ENCODE results near the gene TMEM240.

TMEM240 gene

DNA sequence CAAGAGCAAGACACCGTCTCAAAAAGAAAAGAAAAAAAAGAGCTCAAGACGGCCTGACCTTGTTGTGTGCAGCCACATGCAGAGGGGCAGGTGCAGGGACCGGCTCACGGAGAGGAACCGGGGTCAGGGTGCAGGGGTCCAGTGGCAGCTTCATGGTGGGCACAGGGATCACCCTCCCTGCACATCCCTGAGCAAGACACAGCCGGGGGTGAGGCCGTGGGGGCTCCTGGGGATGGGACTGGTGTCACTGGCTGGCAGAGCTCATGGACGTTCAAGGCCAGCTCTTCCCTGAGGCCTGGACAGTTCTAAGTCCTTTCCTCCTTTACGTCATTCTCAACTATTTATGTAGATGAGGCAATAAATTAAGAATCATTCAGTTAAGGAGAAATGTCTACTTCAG is 6.6 kb upstream of the TMEM240 start:
- no CpG with 5 or more reads among the region's 9 CpGs for WGBS, 2 donors (ENCODE audit: extremely low coverage in 2 of 2, insufficient read length in 2 of 2, insufficient replicate concordance in 1 of 2)
- peaks cover 10 to 17% of the 10 kb centered on the region in 2 donors for H3K36me3 ChIP-seq (replicated peaks in 1 of 2; ENCODE audit: control insufficient read depth in 2 of 2, insufficient read depth in 2 of 2, low read length in 2 of 2)
- H2BK12ac ChIP-seq (ENCODE audit: low read length): no peak overlapping the region

DNA sequence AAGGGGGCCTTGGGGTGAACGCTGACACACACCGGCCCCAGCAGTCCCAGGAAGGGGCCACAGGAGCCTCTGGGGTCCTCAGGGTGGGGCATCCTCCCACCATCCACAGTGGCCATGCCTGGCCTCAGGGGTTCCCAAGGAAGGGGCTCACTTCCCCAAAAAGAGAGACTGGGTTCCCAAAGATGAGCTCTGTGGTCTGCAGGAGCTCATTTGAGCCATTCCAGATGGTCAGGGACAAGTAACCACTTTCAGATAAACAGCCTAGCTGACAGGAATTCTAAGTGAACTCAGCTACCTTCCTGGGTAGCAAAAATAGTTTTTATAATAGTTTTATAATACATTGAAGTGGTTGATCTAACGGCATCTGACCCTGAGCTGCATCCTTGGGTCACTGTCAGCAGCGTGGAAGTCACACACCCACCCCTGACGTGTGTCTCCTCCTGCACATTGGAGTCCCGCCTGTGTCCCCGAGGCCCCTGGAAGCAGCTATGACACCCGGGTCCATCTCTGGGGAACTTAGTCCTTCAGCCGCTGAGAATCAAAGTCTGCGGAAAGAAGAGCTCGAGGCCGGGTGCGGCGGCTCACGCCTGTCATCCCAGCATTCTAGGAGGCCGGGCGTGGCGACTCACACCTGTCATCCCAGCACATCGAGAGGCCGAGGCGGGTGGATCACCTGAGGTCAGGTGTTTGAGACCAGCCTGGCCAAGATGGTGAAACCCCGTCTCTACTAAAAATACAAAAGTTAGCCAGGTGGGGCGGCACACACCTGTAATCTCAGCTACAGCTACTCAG is 5.7 kb upstream of the TMEM240 start:
- Histone ChIP-seq H3K9me3 (replicated peaks in 1 of 2; ENCODE audit: control insufficient read depth in 2 of 2, insufficient read depth in 1 of 2, low read depth in 1 of 2, low read length in 2 of 2) (no peaks in the 10 kb centered on the region), H4K91ac (ENCODE audit: low read depth, low read length, poor library complexity) (no peak overlapping the region), H2BK12ac (ENCODE audit: low read length) (no peak overlapping the region), H3K27ac (replicated peaks; ENCODE audit: low read length) (no peak overlapping the region), H3K27me3 (ENCODE audit: control insufficient read depth in 3 of 3, insufficient read depth in 3 of 3, low read depth in 1 of 3, low read length in 3 of 3) (no peaks in the 10 kb centered on the region), H3K79me1 (ENCODE audit: low read depth, low read length) (peaks cover 16% of the 10 kb centered on the region), H3K23ac (ENCODE audit: low read depth, low read length, poor library complexity) (no peak overlapping the region), H3K4me1 (ENCODE audit: control insufficient read depth in 2 of 2, insufficient read depth in 1 of 2, low read depth in 1 of 2, low read length in 2 of 2) (no peaks in the 10 kb centered on the region), H3K4me2 (ENCODE audit: insufficient read depth, low read length, poor library complexity, severe bottlenecking) (no peak overlapping the region), H2AK5ac (ENCODE audit: low read depth, low read length) (no peak overlapping the region), H3K9ac (ENCODE audit: low read depth, low read length, poor library complexity) (no peak overlapping the region), H2BK15ac (ENCODE audit: low read length) (no peak overlapping the region), H2BK120ac (ENCODE audit: low read depth, low read length) (no peak overlapping the region), H2AFZ (ENCODE audit: low read length) (no peak overlapping the region), H3K18ac (ENCODE audit: low read length) (no peak overlapping the region), H2BK5ac (ENCODE audit: low read length) (no peak overlapping the region), H3K4ac (ENCODE audit: low read length) (no peak overlapping the region), H3K14ac (ENCODE audit: low read length) (no peak overlapping the region), H3K36me3 (replicated peaks in 1 of 2; ENCODE audit: control insufficient read depth in 2 of 2, insufficient read depth in 2 of 2, low read length in 2 of 2) (peaks cover 19 to 24% of the 10 kb centered on the region in 2 donors), H4K8ac (ENCODE audit: low read depth, low read length) (no peak overlapping the region), H3K4me3 (ENCODE audit: low read length in 2 of 2) (no peak overlapping the region)
- no CpG with 5 or more reads among the region's 23 CpGs for WGBS, 2 donors (ENCODE audit: extremely low coverage in 2 of 2, insufficient read length in 2 of 2, insufficient replicate concordance in 1 of 2)
- no peak for DNase-seq (ENCODE audit: low spot score)

More for the DNA sequence above, 6.6 kb upstream of the TMEM240 start:
- no peak overlapping the region for H3K9ac ChIP-seq (ENCODE audit: low read depth, low read length, poor library complexity)
- no peak overlapping the region for H3K27ac ChIP-seq (replicated peaks; ENCODE audit: low read length)
- no peak overlapping the region for H2BK120ac ChIP-seq (ENCODE audit: low read depth, low read length)
- no peak overlapping the region for H2BK5ac ChIP-seq (ENCODE audit: low read length)
- H2AK5ac ChIP-seq (ENCODE audit: low read depth, low read length): no peak overlapping the region
- no peak for DNase-seq (ENCODE audit: low spot score)
- no peak overlapping the region for H3K14ac ChIP-seq (ENCODE audit: low read length)
- H3K4ac ChIP-seq (ENCODE audit: low read length): no peak overlapping the region
- no peaks in the 10 kb centered on the region for H3K4me1 ChIP-seq (ENCODE audit: control insufficient read depth in 2 of 2, insufficient read depth in 1 of 2, low read depth in 1 of 2, low read length in 2 of 2)
- no peak overlapping the region for H2AFZ ChIP-seq (ENCODE audit: low read length)
- no peak overlapping the region for H4K91ac ChIP-seq (ENCODE audit: low read depth, low read length, poor library complexity)
- H3K9me3 ChIP-seq (replicated peaks in 1 of 2; ENCODE audit: control insufficient read depth in 2 of 2, insufficient read depth in 1 of 2, low read depth in 1 of 2, low read length in 2 of 2): no peaks in the 10 kb centered on the region
- no peak overlapping the region for H3K4me2 ChIP-seq (ENCODE audit: insufficient read depth, low read length, poor library complexity, severe bottlenecking)
- peaks cover 18% of the 10 kb centered on the region for H3K79me1 ChIP-seq (ENCODE audit: low read depth, low read length)
- H3K27me3 ChIP-seq (ENCODE audit: control insufficient read depth in 3 of 3, insufficient read depth in 3 of 3, low read depth in 1 of 3, low read length in 3 of 3): no peaks in the 10 kb centered on the region
- H4K8ac ChIP-seq (ENCODE audit: low read depth, low read length): no peak overlapping the region
- no peak overlapping the region for H3K18ac ChIP-seq (ENCODE audit: low read length)
- no peak overlapping the region for H3K4me3 ChIP-seq (ENCODE audit: low read length in 2 of 2)
- H3K23ac ChIP-seq (ENCODE audit: low read depth, low read length, poor library complexity): no peak overlapping the region
- no peak overlapping the region for H2BK15ac ChIP-seq (ENCODE audit: low read length)

DNA sequence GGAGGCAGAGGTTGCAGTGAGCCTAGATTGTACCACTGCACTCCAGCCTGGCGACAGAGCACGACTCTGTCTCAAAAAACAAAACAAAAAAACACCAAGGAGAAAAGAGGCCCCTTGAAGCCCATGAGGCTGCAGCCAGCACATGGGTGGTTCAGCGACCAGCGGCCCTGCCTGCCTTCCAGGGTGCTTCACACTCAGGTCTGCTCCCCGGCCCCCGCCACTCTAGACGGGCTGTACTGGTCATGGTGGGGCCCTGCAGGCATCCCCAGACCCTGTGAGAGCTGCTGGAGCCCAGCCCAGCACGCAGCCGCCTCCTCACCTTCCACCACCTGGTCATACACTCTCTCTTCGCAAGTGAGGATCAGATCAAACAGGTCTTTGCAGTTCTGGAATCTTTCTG is 4.1 kb upstream of the TMEM240 start:
- Histone ChIP-seq H3K27me3 (ENCODE audit: control insufficient read depth in 3 of 3, insufficient read depth in 3 of 3, low read depth in 1 of 3, low read length in 3 of 3) (no peaks in the 10 kb centered on the region), H3K9me3 (replicated peaks in 1 of 2; ENCODE audit: control insufficient read depth in 2 of 2, insufficient read depth in 1 of 2, low read depth in 1 of 2, low read length in 2 of 2) (no peaks in the 10 kb centered on the region), H3K4ac (ENCODE audit: low read length) (no peak overlapping the region), H2BK15ac (ENCODE audit: low read length) (no peak overlapping the region), H3K23ac (ENCODE audit: low read depth, low read length, poor library complexity) (no peak overlapping the region), H2BK5ac (ENCODE audit: low read length) (no peak overlapping the region), H3K79me1 (ENCODE audit: low read depth, low read length) (peaks cover 14% of the 10 kb centered on the region), H2AK5ac (ENCODE audit: low read depth, low read length) (no peak overlapping the region), H2BK120ac (ENCODE audit: low read depth, low read length) (no peak overlapping the region), H2BK12ac (ENCODE audit: low read length) (no peak overlapping the region), H3K27ac (replicated peaks; ENCODE audit: low read length) (no peak overlapping the region), H3K36me3 (replicated peaks in 1 of 2; ENCODE audit: control insufficient read depth in 2 of 2, insufficient read depth in 2 of 2, low read length in 2 of 2) (peaks cover 24% of the 10 kb centered on the region in 2 donors), H3K18ac (ENCODE audit: low read length) (no peak overlapping the region), H3K4me1 (ENCODE audit: control insufficient read depth in 2 of 2, insufficient read depth in 1 of 2, low read depth in 1 of 2, low read length in 2 of 2) (peaks cover 0 to 3% of the 10 kb centered on the region in 2 donors), H4K8ac (ENCODE audit: low read depth, low read length) (no peak overlapping the region), H2AFZ (ENCODE audit: low read length) (no peak overlapping the region), H3K4me2 (ENCODE audit: insufficient read depth, low read length, poor library complexity, severe bottlenecking) (no peak overlapping the region), H3K9ac (ENCODE audit: low read depth, low read length, poor library complexity) (no peak overlapping the region), H4K91ac (ENCODE audit: low read depth, low read length, poor library complexity) (no peak overlapping the region), H3K14ac (ENCODE audit: low read length) (peak overlapping the region; percentile 8), H3K4me3 (ENCODE audit: low read length in 2 of 2) (no peak overlapping the region)
- DNase-seq (ENCODE audit: low spot score): no peak
- WGBS, 2 donors (ENCODE audit: extremely low coverage in 2 of 2, insufficient read length in 2 of 2, insufficient replicate concordance in 1 of 2): no CpG with 5 or more reads among the region's 10 CpGs

DNA sequence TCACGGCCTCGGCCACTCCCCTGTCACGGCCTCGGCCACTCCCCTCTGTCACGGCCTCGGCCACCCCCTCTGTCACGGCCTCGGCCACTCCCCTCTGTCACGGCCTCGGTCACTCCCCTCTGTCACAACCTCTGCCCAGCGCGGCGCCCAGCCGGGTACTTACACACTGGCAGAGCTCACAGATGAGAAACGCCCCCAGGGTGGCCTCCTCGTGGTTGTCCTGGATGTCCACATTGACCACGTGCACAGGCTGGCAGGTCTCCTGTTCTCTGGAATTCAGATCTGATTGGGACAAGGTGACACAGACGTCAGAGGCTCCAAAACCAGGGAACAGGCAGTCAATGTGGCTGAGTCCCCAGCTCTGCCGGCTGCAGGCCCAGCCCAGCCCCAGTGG is 3.3 kb upstream of the TMEM240 start:
- DNase-seq (ENCODE audit: low spot score): no peak
- Histone ChIP-seq H3K27ac (replicated peaks; ENCODE audit: low read length) (no peak overlapping the region), H3K36me3 (replicated peaks in 1 of 2; ENCODE audit: control insufficient read depth in 2 of 2, insufficient read depth in 2 of 2, low read length in 2 of 2) (peaks cover 22 to 25% of the 10 kb centered on the region in 2 donors), H3K9ac (ENCODE audit: low read depth, low read length, poor library complexity) (no peak overlapping the region), H2BK12ac (ENCODE audit: low read length) (no peak overlapping the region), H3K27me3 (ENCODE audit: control insufficient read depth in 3 of 3, insufficient read depth in 3 of 3, low read depth in 1 of 3, low read length in 3 of 3) (no peaks in the 10 kb centered on the region), H4K8ac (ENCODE audit: low read depth, low read length) (no peak overlapping the region), H2BK5ac (ENCODE audit: low read length) (no peak overlapping the region), H3K18ac (ENCODE audit: low read length) (no peak overlapping the region), H2AFZ (ENCODE audit: low read length) (no peak overlapping the region), H3K79me1 (ENCODE audit: low read depth, low read length) (peaks cover 17% of the 10 kb centered on the region), H3K23ac (ENCODE audit: low read depth, low read length, poor library complexity) (no peak overlapping the region), H4K91ac (ENCODE audit: low read depth, low read length, poor library complexity) (no peak overlapping the region), H3K4me2 (ENCODE audit: insufficient read depth, low read length, poor library complexity, severe bottlenecking) (no peak overlapping the region), H3K4me3 (ENCODE audit: low read length in 2 of 2) (no peak overlapping the region), H3K9me3 (replicated peaks in 1 of 2; ENCODE audit: control insufficient read depth in 2 of 2, insufficient read depth in 1 of 2, low read depth in 1 of 2, low read length in 2 of 2) (no peaks in the 10 kb centered on the region), H3K4me1 (ENCODE audit: control insufficient read depth in 2 of 2, insufficient read depth in 1 of 2, low read depth in 1 of 2, low read length in 2 of 2) (peaks cover 0 to 10% of the 10 kb centered on the region in 2 donors), H2BK15ac (ENCODE audit: low read length) (no peak overlapping the region), H3K14ac (ENCODE audit: low read length) (no peak overlapping the region), H3K4ac (ENCODE audit: low read length) (no peak overlapping the region), H2BK120ac (ENCODE audit: low read depth, low read length) (no peak overlapping the region), H2AK5ac (ENCODE audit: low read depth, low read length) (no peak overlapping the region)
- no CpG with 5 or more reads among the region's 19 CpGs for WGBS, 2 donors (ENCODE audit: extremely low coverage in 2 of 2, insufficient read length in 2 of 2, insufficient replicate concordance in 1 of 2)
